Loucy (cell line): ENCODE results near the gene TSC2.

Source experiments
- H2AFZ ChIP-seq: fragments of 200-600 bp; sonication (generic); 2 replicates; pipeline ENCODE4 v1.6.0; 2016; ENCODE audit warnings: antibody characterized with exemption, mild to moderate bottlenecking, low read length, moderate library complexity
- H3F3A ChIP-seq: fragments of 200-600 bp; 2 replicates; pipeline ENCODE4 v1.6.0; 2016; ENCODE audit warnings: antibody characterized with exemption, low read depth, mild to moderate bottlenecking
- H3K27me3 ChIP-seq: fragments of 200-600 bp; sonication (generic); 2 replicates; pipeline ENCODE4 v1.6.1; 2014; ENCODE audit warnings: low read length, mild to moderate bottlenecking; ENCODE audit not compliant: insufficient read depth, poor library complexity, severe bottlenecking
- H3K36me3 ChIP-seq: fragments of 200-600 bp; sonication (generic); 2 replicates; pipeline ENCODE4 v1.6.1; 2016; ENCODE audit warnings: low read length; ENCODE audit not compliant: insufficient read depth
- H3K4me1 ChIP-seq: fragments of 200-600 bp; sonication (generic); 2 replicates; pipeline ENCODE4 v1.5.1; 2014; ENCODE audit warnings: low read length, mild to moderate bottlenecking; ENCODE audit not compliant: insufficient read depth, poor library complexity, severe bottlenecking
- H3K4me2 ChIP-seq: fragments of 200-600 bp; sonication (generic); 2 replicates; pipeline ENCODE4 v1.6.0; 2014; ENCODE audit warnings: antibody characterized with exemption, low read length, low read depth, mild to moderate bottlenecking; ENCODE audit not compliant: poor library complexity, severe bottlenecking
- H3K4me3 ChIP-seq: fragments of 200-600 bp; sonication (generic); 2 replicates; pipeline ENCODE4 v1.5.1; 2014; ENCODE audit warnings: low read length, mild to moderate bottlenecking, mixed read lengths; ENCODE audit not compliant: poor library complexity, severe bottlenecking
- H3K79me2 ChIP-seq: fragments of 200-600 bp; sonication (generic); 2 replicates; pipeline ENCODE4 v1.6.1; 2014; ENCODE audit warnings: low read length; ENCODE audit not compliant: insufficient read depth
- H3K9ac ChIP-seq: fragments of 200-600 bp; sonication (generic); 2 replicates; pipeline ENCODE4 v1.6.0; 2014; ENCODE audit warnings: mild to moderate bottlenecking, low read depth, low read length, moderate library complexity; ENCODE audit not compliant: poor library complexity, severe bottlenecking
- H3K9me2 ChIP-seq: fragments of 200-600 bp; sonication (generic); replicated peaks from 2 replicates; pipeline ENCODE4 v1.6.1; 2016; ENCODE audit warnings: low read depth, low read length, mixed read lengths
- H3K9me3 ChIP-seq: fragments of 200-600 bp; sonication (generic); 2 replicates; pipeline ENCODE4 v1.6.1; 2014; ENCODE audit warnings: mild to moderate bottlenecking, antibody characterized with exemption, low read length, low read depth; ENCODE audit not compliant: insufficient read depth
- H4K20me1 ChIP-seq: fragments of 200-600 bp; sonication (generic); 2 replicates; pipeline ENCODE4 v1.6.0; 2014; ENCODE audit warnings: antibody characterized with exemption, low read length, mild to moderate bottlenecking; ENCODE audit not compliant: insufficient read depth, poor library complexity, severe bottlenecking
- EZH2phosphoT487 ChIP-seq: fragments of 200-600 bp; IDR thresholded peaks from 2 replicates; pipeline ENCODE4 v1.6.1; 2018; ENCODE audit warnings: antibody characterized with exemption, mild to moderate bottlenecking, moderate library complexity, borderline replicate concordance
- TF ChIP-seq, protein P1 (sequence below): fragments of 200-600 bp; sonication (generic); conservative IDR thresholded peaks from 2 replicates; pipeline ENCODE4 v1.5.1; 2014; ENCODE audit warnings: mild to moderate bottlenecking, antibody characterized with exemption, low read length

The TSC2 gene

GRCh38 chr16:2057438-2057837 is 9.7 kb downstream of the TSC2 start:
- no peak overlapping the region for H3K9ac ChIP-seq
- H3K36me3 ChIP-seq = no peaks in the 10 kb centered on the region
- H3K4me1 ChIP-seq = no peaks in the 10 kb centered on the region
- H3K9me2 ChIP-seq = no peaks in the 10 kb centered on the region
- no peaks in the 10 kb centered on the region for H4K20me1 ChIP-seq
- no peaks in the 10 kb centered on the region for H3F3A ChIP-seq
- H3K9me3 ChIP-seq = no peaks in the 10 kb centered on the region
- no peaks in the 10 kb centered on the region for H3K79me2 ChIP-seq
- H3K4me2 ChIP-seq = no peak overlapping the region
- H3K4me3 ChIP-seq = no peak overlapping the region
- no peaks in the 10 kb centered on the region for H3K27me3 ChIP-seq
- no peak overlapping the region for H2AFZ ChIP-seq
- TF ChIP-seq EZH2phosphoT487 = no peak

GRCh38 chr16:2058420-2058819 is 10.6 kb downstream of the TSC2 start:
- H3K36me3 ChIP-seq = no peaks in the 10 kb centered on the region

DNA sequence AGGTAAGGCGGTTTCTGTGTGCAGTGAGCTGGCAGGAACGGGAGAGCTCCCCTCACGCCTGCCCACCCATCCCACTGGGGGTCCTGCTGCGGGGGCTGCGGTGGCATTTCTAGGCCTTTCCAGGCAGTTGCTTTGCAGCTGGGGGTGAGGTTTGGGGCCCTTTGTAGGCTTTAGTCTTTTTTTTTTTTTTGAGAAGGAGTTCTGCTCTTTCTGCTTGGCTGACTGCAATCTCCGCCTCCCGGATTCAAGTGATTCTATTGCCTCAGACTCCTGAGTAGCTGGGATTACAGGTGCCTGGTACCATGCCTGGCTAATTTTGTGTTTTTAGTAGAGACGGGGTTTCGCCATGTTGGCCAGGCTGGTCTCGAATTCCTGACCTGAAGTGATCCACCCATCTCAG is 11.1 kb downstream of the TSC2 start:
- Histone ChIP-seq H3K9me2 (no peaks in the 10 kb centered on the region), H3K4me1 (no peaks in the 10 kb centered on the region), H4K20me1 (no peaks in the 10 kb centered on the region), H3K36me3 (no peaks in the 10 kb centered on the region), H3K79me2 (no peaks in the 10 kb centered on the region), H3K9ac (no peak overlapping the region), H3K27me3 (no peaks in the 10 kb centered on the region), H3K9me3 (no peaks in the 10 kb centered on the region), H3K4me3 (no peak overlapping the region), H3K4me2 (no peak overlapping the region), H3F3A (no peaks in the 10 kb centered on the region), H2AFZ (no peak overlapping the region)
- TF ChIP-seq, protein P1, sequence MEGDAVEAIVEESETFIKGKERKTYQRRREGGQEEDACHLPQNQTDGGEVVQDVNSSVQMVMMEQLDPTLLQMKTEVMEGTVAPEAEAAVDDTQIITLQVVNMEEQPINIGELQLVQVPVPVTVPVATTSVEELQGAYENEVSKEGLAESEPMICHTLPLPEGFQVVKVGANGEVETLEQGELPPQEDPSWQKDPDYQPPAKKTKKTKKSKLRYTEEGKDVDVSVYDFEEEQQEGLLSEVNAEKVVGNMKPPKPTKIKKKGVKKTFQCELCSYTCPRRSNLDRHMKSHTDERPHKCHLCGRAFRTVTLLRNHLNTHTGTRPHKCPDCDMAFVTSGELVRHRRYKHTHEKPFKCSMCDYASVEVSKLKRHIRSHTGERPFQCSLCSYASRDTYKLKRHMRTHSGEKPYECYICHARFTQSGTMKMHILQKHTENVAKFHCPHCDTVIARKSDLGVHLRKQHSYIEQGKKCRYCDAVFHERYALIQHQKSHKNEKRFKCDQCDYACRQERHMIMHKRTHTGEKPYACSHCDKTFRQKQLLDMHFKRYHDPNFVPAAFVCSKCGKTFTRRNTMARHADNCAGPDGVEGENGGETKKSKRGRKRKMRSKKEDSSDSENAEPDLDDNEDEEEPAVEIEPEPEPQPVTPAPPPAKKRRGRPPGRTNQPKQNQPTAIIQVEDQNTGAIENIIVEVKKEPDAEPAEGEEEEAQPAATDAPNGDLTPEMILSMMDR = no peak
- no peak for TF ChIP-seq EZH2phosphoT487

More at GRCh38 chr16:2058420-2058819, 10.6 kb downstream of the TSC2 start:
- H3K27me3 ChIP-seq = no peaks in the 10 kb centered on the region
- no peaks in the 10 kb centered on the region for H3F3A ChIP-seq
- no peak overlapping the region for H3K4me2 ChIP-seq
- no peaks in the 10 kb centered on the region for H3K79me2 ChIP-seq
- no peaks in the 10 kb centered on the region for H3K9me2 ChIP-seq
- H2AFZ ChIP-seq = no peak overlapping the region
- no peaks in the 10 kb centered on the region for H3K4me1 ChIP-seq
- H3K9ac ChIP-seq = no peak overlapping the region
- H3K9me3 ChIP-seq = no peaks in the 10 kb centered on the region
- TF ChIP-seq, protein P1 = no peak
- no peak for TF ChIP-seq EZH2phosphoT487
- no peak overlapping the region for H3K4me3 ChIP-seq
- no peaks in the 10 kb centered on the region for H4K20me1 ChIP-seq

DNA sequence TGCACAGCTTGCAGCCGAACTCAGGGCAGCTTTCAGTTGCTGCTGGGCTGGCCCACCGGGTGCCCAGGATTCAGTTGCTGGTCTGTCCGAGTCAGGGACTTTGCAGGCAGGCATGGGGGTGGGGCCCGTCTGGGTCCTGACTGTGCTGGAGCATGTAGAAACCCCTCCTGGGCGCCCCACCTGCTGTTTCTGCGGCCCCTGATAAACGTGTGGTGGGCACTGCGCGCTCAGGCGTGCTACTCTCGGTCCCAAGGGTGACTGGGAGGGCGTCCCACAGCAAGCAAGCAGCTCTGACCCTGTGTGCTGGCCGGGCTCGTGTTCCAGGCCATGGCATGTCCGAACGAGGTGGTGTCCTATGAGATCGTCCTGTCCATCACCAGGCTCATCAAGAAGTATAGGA is 12.6 kb downstream of the TSC2 start:
- H4K20me1 ChIP-seq = no peaks in the 10 kb centered on the region
- H3K9ac ChIP-seq = no peak overlapping the region
- no peak overlapping the region for H2AFZ ChIP-seq
- no peaks in the 10 kb centered on the region for H3K9me3 ChIP-seq
- H3K4me3 ChIP-seq = no peak overlapping the region
- no peak overlapping the region for H3K4me2 ChIP-seq
- no peaks in the 10 kb centered on the region for H3K36me3 ChIP-seq
- no peaks in the 10 kb centered on the region for H3F3A ChIP-seq
- H3K9me2 ChIP-seq = no peaks in the 10 kb centered on the region
- no peaks in the 10 kb centered on the region for H3K79me2 ChIP-seq
- H3K27me3 ChIP-seq = no peaks in the 10 kb centered on the region
- TF ChIP-seq, protein P1 = no peak
- H3K4me1 ChIP-seq = no peaks in the 10 kb centered on the region
